Activated CD8-positive, alpha-beta memory T cell treated with anti-CD3 and anti-CD28 coated beads, Interleukin-2, amount 10 ng/mL, durations not matched to agents 7 days and 5 days (primary cell): ENCODE data around the gene HNRNPC. TPM values are rescaled to one million over a fixed set of nuclear protein-coding genes. Genes with fewer than 3 reads are reported as not detected.

Experiments used
- ATAC-seq: fragments of 150-1000 bp; cut with Tn5 transposase; one replicate; pipeline ENCODE4 v1.10.0; 2021; ENCODE audit warnings: moderate library complexity
- CTCF ChIA-PET: fragments of 350-600 bp; sonication (Branson Sonifier 250); formaldehyde crosslinking; loops from one replicate; lab custom pipeline; 2021; ENCODE audit warnings: antibody characterized with exemption; lab: Charles Lee
- DNase-seq: peaks from one replicate; pipeline ENCODE4 v3.0.0-alpha.2; 2020
- H3K27ac Mint-ChIP-seq: one replicate; pipeline ENCODE4 v1.8.0; 2021; ENCODE audit warnings: mild to moderate bottlenecking, mixed read lengths
- H3K27me3 Mint-ChIP-seq: one replicate; pipeline ENCODE4 v1.8.0; 2021; ENCODE audit warnings: mixed read lengths
- H3K36me3 Mint-ChIP-seq: one replicate; pipeline ENCODE4 v1.8.0; 2021; ENCODE audit warnings: mild to moderate bottlenecking, mixed read lengths
- H3K4me1 Mint-ChIP-seq: one replicate; pipeline ENCODE4 v1.8.0; 2021; ENCODE audit warnings: mixed read lengths
- H3K4me3 Mint-ChIP-seq: one replicate; pipeline ENCODE4 v1.8.0; 2021; ENCODE audit warnings: mild to moderate bottlenecking, moderate library complexity, mixed read lengths
- H3K9me3 Mint-ChIP-seq: one replicate; pipeline ENCODE4 v1.8.0; 2022; ENCODE audit warnings: low read depth, mixed read lengths
- total RNA-seq, 2 experiments: library from RNA; stranded (reverse); gene quantifications; one replicate each; pipeline ENCODE4 v1.2.3, GENCODE V29; 2021

The HNRNPC gene
- total RNA-seq, 2 experiments from 2014 or later: 718 to 921 TPM

DNA sequence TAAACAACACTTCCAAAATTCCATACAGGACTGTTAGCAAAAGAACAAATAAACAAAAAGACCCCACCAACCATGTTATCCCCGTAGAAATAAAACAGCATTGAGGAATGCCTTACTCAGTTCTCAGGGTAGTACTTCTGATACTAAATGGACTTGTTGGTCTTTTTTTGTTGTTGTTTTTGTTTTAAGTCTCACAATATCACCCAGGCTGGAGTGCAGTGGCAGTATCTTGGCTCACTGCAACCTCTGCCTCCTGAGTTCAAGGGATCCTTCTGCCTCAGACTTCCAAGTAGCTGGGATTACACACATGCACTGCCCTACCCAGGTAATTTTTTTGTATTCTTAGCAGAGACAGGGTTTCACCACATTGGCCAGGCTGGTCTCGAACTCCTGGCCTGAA, 17.1 kb downstream of the HNRNPC start:
- Mint-ChIP-seq H3K9me3 (no peaks in the 10 kb centered on the region), H3K27me3 (no peaks in the 10 kb centered on the region), H3K4me3 (no peak overlapping the region), H3K36me3 (peaks cover 65% of the 10 kb centered on the region), H3K27ac (peak overlapping the region; percentile 72), H3K4me1 (peaks cover 60% of the 10 kb centered on the region)
- no peak for DNase-seq
- no peak for ATAC-seq
- CTCF ChIA-PET: interaction anchor here (0.6 kb wide), 1 partner anchor 160 kb away, joined by 3 read pairs; no protein-coding TSS in a partner anchor

DNA sequence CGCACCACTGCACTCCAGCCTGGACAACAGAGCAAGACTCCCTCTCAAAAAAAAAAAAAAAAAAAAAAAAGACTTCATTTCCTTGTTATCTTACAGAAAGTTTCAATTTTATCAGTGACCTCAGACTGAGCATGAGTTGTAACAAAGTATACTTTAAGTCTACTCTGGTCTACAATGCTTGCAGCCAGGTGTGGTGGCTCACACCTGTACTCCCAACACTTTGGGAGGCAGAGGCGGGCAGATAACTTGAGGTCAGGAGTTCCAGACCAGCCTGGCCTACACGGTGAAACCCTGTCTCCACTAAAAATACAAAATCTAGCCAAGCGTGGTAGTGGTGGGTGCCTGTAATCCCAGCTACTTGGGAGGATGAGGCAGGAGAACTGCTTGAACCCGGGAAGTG, 18.0 kb downstream of the HNRNPC start:
- H3K4me3 Mint-ChIP-seq: no peak overlapping the region

DNA sequence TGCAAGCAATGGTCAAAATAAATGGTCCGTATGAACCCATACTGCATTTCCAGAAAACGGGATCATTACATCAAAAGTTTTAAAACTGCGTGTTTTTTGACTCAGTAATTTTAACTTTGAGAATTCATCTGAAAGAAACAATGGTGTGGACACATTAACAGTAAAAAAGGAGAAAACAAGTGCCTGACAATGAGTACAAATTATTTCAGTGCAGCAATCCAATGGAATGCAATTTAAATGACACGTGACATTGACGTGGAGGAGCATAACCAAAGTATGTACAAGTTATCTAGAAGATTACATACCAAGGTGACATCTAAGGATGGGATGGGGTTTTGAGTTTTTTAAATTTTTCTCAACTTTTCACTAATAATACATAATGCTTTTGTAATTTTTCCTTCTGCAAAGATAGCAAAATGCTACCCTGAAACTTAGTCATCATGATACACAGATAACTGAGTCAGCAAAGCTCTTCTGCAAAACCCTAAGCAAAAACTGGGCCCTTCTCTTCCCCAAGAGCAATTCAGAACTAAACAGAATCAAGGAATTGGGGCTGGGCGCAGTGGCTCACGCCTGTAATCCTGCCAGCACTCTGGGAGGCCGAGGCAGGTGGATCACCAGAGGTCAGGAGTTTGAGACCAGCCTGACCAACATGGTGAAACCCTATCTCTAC, 20.4 kb downstream of the HNRNPC start:
- Mint-ChIP-seq H3K27me3 (no peaks in the 10 kb centered on the region), H3K36me3 (peaks cover 65% of the 10 kb centered on the region), H3K4me3 (no peak overlapping the region), H3K4me1 (peaks cover 57% of the 10 kb centered on the region), H3K27ac (peak overlapping the region; percentile 36), H3K9me3 (no peaks in the 10 kb centered on the region)
- DNase-seq (no peak), ATAC-seq (no peak)
- CTCF ChIA-PET: no interaction called here

More for the DNA sequence above, 18.0 kb downstream of the HNRNPC start:
- peaks cover 63% of the 10 kb centered on the region for H3K36me3 Mint-ChIP-seq
- no peaks in the 10 kb centered on the region for H3K9me3 Mint-ChIP-seq
- DNase-seq: no peak
- no peak overlapping the region for H3K27ac Mint-ChIP-seq
- no peaks in the 10 kb centered on the region for H3K27me3 Mint-ChIP-seq
- no peak for ATAC-seq
- H3K4me1 Mint-ChIP-seq: peaks cover 57% of the 10 kb centered on the region
- CTCF ChIA-PET: no interaction called here

- peaks cover 65% of the 10 kb centered on the region for H3K36me3 Mint-ChIP-seq
- peaks cover 55% of the 10 kb centered on the region for H3K4me1 Mint-ChIP-seq
- CTCF ChIA-PET: no interaction called here
- H3K27ac Mint-ChIP-seq: no peak overlapping the region
- H3K27me3 Mint-ChIP-seq: no peaks in the 10 kb centered on the region
- H3K9me3 Mint-ChIP-seq: no peaks in the 10 kb centered on the region
- no peak overlapping the region for H3K4me3 Mint-ChIP-seq
- ATAC-seq (no peak), DNase-seq (no peak)
These were observed 20.9 kb downstream of the HNRNPC start for GRCh38 chr14:21248338-21248737.

DNA sequence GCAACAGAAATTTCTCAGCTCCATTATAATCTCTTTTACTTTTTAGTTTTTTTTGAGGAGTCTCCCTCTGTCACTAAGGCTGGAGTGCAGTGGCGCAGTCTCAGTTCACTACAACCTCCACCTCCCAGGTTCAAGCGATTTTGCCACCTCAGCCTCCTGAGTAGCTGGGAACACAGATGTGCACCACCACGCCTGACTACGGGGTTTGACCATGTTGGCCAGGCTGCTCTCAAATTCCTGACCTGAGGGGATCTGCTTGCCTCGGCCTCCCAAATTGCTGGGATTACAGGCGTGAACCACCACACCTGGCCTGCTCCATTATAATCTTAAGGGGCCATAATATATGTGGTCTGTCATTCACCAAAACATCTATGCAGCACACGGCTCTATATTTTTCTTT, 23.4 kb downstream of the HNRNPC start:
- Mint-ChIP-seq H3K9me3 (no peaks in the 10 kb centered on the region), H3K27me3 (no peaks in the 10 kb centered on the region), H3K4me1 (peaks cover 55% of the 10 kb centered on the region), H3K36me3 (peaks cover 57% of the 10 kb centered on the region), H3K27ac (no peak overlapping the region), H3K4me3 (no peak overlapping the region)
- DNase-seq (no peak), ATAC-seq (no peak)
- CTCF ChIA-PET: no interaction called here

GRCh38 chr14:21244544-21244943, 24.7 kb downstream of the HNRNPC start:
- Mint-ChIP-seq H3K36me3 (peaks cover 51% of the 10 kb centered on the region), H3K27me3 (no peaks in the 10 kb centered on the region), H3K9me3 (no peaks in the 10 kb centered on the region), H3K4me3 (no peak overlapping the region), H3K27ac (no peak overlapping the region), H3K4me1 (peaks cover 54% of the 10 kb centered on the region)
- CTCF ChIA-PET: interaction anchor here (0.6 to 1.3 kb wide), 4 partner anchors 11 to 49 kb away, joined by 3 to 5 read pairs (median 4); no protein-coding TSS in a partner anchor
- ATAC-seq (no peak), DNase-seq (no peak)

DNA sequence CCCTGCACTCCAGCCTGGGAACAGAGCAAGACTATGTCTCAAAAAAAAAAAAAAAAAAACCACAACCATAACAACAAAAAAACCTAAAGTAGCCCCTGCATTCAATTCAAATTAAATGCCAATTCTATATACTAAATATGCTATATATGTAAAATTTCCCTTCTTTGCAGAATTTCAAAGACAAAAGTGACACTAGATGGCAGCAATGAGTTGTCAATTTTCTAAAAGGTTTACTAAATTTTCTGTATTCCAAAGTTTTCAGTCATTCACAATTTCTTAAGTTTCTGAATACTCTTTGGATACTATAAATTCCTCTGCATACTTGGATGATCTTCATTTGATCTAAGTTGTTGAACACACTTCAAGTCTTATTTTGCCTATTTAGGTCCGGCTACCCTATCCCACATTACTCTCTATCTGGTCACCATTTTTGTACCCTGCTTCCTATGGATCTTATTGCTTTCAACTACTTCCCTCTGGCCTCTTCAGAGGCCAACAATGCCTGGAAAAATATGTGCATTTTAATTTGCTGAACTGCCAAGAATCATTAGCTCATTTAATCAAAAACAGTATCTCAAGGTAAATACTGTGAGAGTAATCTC, 27.9 kb downstream of the HNRNPC start:
- peak overlapping the region; percentile 26 for H3K27ac Mint-ChIP-seq
- DNase-seq (no peak), ATAC-seq (no peak)
- H3K27me3 Mint-ChIP-seq: no peaks in the 10 kb centered on the region
- H3K4me1 Mint-ChIP-seq: peaks cover 64% of the 10 kb centered on the region
- no peak overlapping the region for H3K4me3 Mint-ChIP-seq
- CTCF ChIA-PET: interaction anchor here (0.8 to 3.7 kb wide), 7 partner anchors 9 to 138 kb away, joined by 3 to 11 read pairs (median 4); no protein-coding TSS in a partner anchor
- H3K36me3 Mint-ChIP-seq: peaks cover 46% of the 10 kb centered on the region
- no peaks in the 10 kb centered on the region for H3K9me3 Mint-ChIP-seq

DNA sequence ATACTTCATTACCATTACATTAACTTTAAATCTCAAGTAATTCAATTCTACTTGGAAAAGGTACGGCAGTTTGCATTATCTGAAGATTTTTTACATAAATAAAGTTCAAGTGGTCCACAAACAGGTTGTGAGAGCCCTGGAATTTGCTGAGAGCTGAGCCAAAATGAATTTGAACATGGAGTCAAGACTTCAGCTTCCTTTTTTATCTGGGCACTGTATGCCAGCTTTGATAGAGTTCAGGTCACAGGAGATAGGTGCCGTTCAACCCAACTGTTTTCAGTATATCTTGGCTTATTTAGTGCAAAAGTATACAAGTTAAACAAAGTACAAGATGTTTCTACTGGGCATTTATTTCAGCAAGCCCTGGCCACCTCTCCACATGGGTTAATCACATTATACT, 28.8 kb downstream of the HNRNPC start:
- no peaks in the 10 kb centered on the region for H3K9me3 Mint-ChIP-seq
- CTCF ChIA-PET: interaction anchor here (0.8 to 3.7 kb wide), 6 partner anchors 9 to 101 kb away, joined by 3 to 11 read pairs (median 4); no protein-coding TSS in a partner anchor
- no peak overlapping the region for H3K4me3 Mint-ChIP-seq
- H3K27me3 Mint-ChIP-seq: no peaks in the 10 kb centered on the region
- H3K36me3 Mint-ChIP-seq: peaks cover 44% of the 10 kb centered on the region
- ATAC-seq (no peak), DNase-seq (no peak)
- H3K27ac Mint-ChIP-seq: no peak overlapping the region
- H3K4me1 Mint-ChIP-seq: peaks cover 65% of the 10 kb centered on the region

GRCh38 chr14:21238823-21239518, 30.3 kb downstream of the HNRNPC start:
- DNase-seq (no peak), ATAC-seq (no peak)
- H3K9me3 Mint-ChIP-seq: no peaks in the 10 kb centered on the region
- peaks cover 48% of the 10 kb centered on the region for H3K36me3 Mint-ChIP-seq
- no peaks in the 10 kb centered on the region for H3K27me3 Mint-ChIP-seq
- CTCF ChIA-PET: interaction anchor here (1.1 to 3.7 kb wide), 3 partner anchors 18 to 26 kb away, joined by 4 to 11 read pairs (median 5); no protein-coding TSS in a partner anchor
- H3K27ac Mint-ChIP-seq: peak overlapping the region; percentile 7
- peaks cover 71% of the 10 kb centered on the region for H3K4me1 Mint-ChIP-seq
- no peak overlapping the region for H3K4me3 Mint-ChIP-seq

GRCh38 chr14:21236948-21237797, 32.1 kb downstream of the HNRNPC start:
- peak; percentile 37 for ATAC-seq
- H3K27me3 Mint-ChIP-seq: no peaks in the 10 kb centered on the region
- H3K9me3 Mint-ChIP-seq: no peaks in the 10 kb centered on the region
- peaks cover 53% of the 10 kb centered on the region for H3K36me3 Mint-ChIP-seq
- peaks cover 82% of the 10 kb centered on the region for H3K4me1 Mint-ChIP-seq
- H3K27ac Mint-ChIP-seq: no peak overlapping the region
- no peak overlapping the region for H3K4me3 Mint-ChIP-seq
- DNase-seq: no peak
- CTCF ChIA-PET: interaction anchor here (0.9 kb wide), 1 partner anchor 20 kb away, joined by 3 read pairs; no protein-coding TSS in a partner anchor

GRCh38 chr14:21234112-21234511, 35.1 kb downstream of the HNRNPC start:
- CTCF ChIA-PET: interaction anchor here (0.6 to 1.0 kb wide), 2 partner anchors 11 to 22 kb away, joined by 3 read pairs; no protein-coding TSS in a partner anchor
- H3K27me3 Mint-ChIP-seq: no peaks in the 10 kb centered on the region
- no peak for ATAC-seq
- H3K4me1 Mint-ChIP-seq: peaks cover 91% of the 10 kb centered on the region
- peaks cover 69% of the 10 kb centered on the region for H3K36me3 Mint-ChIP-seq
- peak overlapping the region; percentile 13 for H3K4me3 Mint-ChIP-seq
- peak overlapping the region; percentile 75 for H3K27ac Mint-ChIP-seq
- DNase-seq: no peak
- H3K9me3 Mint-ChIP-seq: no peaks in the 10 kb centered on the region

- H3K36me3 Mint-ChIP-seq: peaks cover 65% of the 10 kb centered on the region
- H3K27ac Mint-ChIP-seq: peak overlapping the region; percentile 75
- DNase-seq: no peak
- peak overlapping the region; percentile 51 for H3K4me3 Mint-ChIP-seq
- no peaks in the 10 kb centered on the region for H3K27me3 Mint-ChIP-seq
- peak; percentile 21 for ATAC-seq
- no peaks in the 10 kb centered on the region for H3K9me3 Mint-ChIP-seq
- H3K4me1 Mint-ChIP-seq: peaks cover 86% of the 10 kb centered on the region
- CTCF ChIA-PET: interaction anchor here (0.6 to 1.0 kb wide), 2 partner anchors 11 to 23 kb away, joined by 3 read pairs; no protein-coding TSS in a partner anchor
These were observed 35.7 kb downstream of the HNRNPC start for GRCh38 chr14:21233457-21234076.
